ENCODE data around the gene ATP9B. TPM values are rescaled to one million over a fixed set of nuclear protein-coding genes. Genes with fewer than 3 reads are reported as not detected.

ATP9B gene
- total RNA-seq, 1 experiment from 2014 or later = 44.4 TPM

DNA sequence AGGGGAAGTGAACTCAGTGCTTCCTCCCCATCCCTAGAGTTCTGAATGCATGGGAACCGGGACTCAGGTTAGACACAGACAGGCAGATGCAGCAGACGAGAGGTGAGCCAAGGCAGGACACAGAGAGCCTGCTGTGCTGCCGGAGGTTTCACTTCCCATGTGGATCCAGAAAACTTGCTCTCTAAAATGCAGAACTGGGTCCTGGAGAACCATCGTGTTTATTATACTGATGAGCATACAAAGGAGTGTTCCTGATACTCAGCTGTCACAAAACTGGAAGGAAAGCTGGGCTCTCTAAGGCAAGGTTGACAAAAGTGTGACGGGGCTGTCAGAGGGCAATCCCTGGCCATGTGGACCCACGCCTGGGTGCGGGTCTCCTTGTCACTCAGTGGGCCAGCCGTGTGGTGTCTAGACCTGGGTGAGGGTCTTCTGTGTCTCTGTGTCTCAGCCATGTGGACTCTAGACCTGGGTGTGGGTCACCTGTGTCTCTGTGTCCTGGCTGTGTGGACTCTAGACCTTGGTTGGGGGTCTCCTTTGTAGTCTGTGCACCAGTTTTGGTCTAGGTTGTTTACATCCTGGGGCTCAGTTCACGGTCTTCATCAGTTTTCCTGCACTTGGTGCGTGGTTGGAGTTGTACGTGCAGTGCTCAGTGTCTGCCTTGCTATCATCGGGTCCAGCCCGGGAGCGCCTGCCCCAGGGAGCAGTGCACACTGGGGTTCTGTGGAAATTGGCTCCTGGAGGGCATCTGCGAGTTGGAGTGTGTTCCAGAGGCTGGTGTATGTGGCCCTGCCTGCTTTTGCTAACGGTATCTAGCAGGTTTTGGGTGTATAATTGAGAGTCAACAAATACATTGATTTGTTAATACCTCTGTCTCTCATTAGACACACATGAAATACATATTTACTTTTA, 141.1 kb downstream of the ATP9B start:
- no peaks in the 10 kb centered on the region for H3K27me3 ChIP-seq (ENCODE audit: control insufficient read depth, insufficient read depth, low read length)
- no TSS peak for BruUV-seq (replicated peaks)
- H3K9me3 ChIP-seq (ENCODE audit: control insufficient read depth, insufficient read depth, low read depth, low read length) = no peaks in the 10 kb centered on the region
- H3K27ac ChIP-seq (ENCODE audit: low read length) = no peak overlapping the region
- ChIA-PET POLR2A (no interaction called here), CTCF (no interaction called here)
- in situ Hi-C loops (cut with HindIII; ENCODE audit: low pct_unique_long_range_greater_than_20kb, low sequenced_read_pairs) (no loop called here), intact Hi-C loops (cut with micrococcal nuclease; ENCODE audit: unreplicated experiment) (no loop called here)
- H3K36me3 ChIP-seq (ENCODE audit: control insufficient read depth, insufficient read depth, low read length) = no peaks in the 10 kb centered on the region
- no peaks in the 10 kb centered on the region for H3K4me1 ChIP-seq (ENCODE audit: control insufficient read depth, insufficient read depth, low read length)
- no peak for DNase-seq (ENCODE audit: low read depth, low spot score)
- no peak overlapping the region for H3K4me3 ChIP-seq (ENCODE audit: low read depth in 2 of 2, low read length in 2 of 2)
- no peak for TF ChIP-seq TCF7L2 (IDR thresholded peaks at IDR 0.05; ENCODE audit: low read depth, low read length)
- TF ChIP-seq REST (IDR thresholded peaks at IDR 0.05; ENCODE audit: insufficient read depth in 1 of 2, low read depth in 2 of 2, low read length in 1 of 2) = no peak
- TF ChIP-seq, protein P1, sequence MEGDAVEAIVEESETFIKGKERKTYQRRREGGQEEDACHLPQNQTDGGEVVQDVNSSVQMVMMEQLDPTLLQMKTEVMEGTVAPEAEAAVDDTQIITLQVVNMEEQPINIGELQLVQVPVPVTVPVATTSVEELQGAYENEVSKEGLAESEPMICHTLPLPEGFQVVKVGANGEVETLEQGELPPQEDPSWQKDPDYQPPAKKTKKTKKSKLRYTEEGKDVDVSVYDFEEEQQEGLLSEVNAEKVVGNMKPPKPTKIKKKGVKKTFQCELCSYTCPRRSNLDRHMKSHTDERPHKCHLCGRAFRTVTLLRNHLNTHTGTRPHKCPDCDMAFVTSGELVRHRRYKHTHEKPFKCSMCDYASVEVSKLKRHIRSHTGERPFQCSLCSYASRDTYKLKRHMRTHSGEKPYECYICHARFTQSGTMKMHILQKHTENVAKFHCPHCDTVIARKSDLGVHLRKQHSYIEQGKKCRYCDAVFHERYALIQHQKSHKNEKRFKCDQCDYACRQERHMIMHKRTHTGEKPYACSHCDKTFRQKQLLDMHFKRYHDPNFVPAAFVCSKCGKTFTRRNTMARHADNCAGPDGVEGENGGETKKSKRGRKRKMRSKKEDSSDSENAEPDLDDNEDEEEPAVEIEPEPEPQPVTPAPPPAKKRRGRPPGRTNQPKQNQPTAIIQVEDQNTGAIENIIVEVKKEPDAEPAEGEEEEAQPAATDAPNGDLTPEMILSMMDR (IDR thresholded peaks at IDR 0.05) = no peak
- no peak for TF ChIP-seq POLR2AphosphoS5 (IDR thresholded peaks at IDR 0.05; ENCODE audit: low read depth, low read length)
- TF ChIP-seq SIN3A (IDR thresholded peaks at IDR 0.05; ENCODE audit: borderline replicate concordance, insufficient read depth, low read depth, low read length) = no peak
- ATAC-seq = no peak

- H3K4me3 ChIP-seq (ENCODE audit: low read depth in 2 of 2, low read length in 2 of 2) = no peak overlapping the region
- ChIA-PET CTCF (no interaction called here), POLR2A (no interaction called here)
- no TSS peak for BruUV-seq (replicated peaks)
- no peaks in the 10 kb centered on the region for H3K9me3 ChIP-seq (ENCODE audit: control insufficient read depth, insufficient read depth, low read depth, low read length)
- no peaks in the 10 kb centered on the region for H3K4me1 ChIP-seq (ENCODE audit: control insufficient read depth, insufficient read depth, low read length)
- no peaks in the 10 kb centered on the region for H3K36me3 ChIP-seq (ENCODE audit: control insufficient read depth, insufficient read depth, low read length)
- no peak for DNase-seq (ENCODE audit: low read depth, low spot score)
- intact Hi-C loops (cut with micrococcal nuclease; ENCODE audit: unreplicated experiment) (no loop called here), in situ Hi-C loops (cut with HindIII; ENCODE audit: low pct_unique_long_range_greater_than_20kb, low sequenced_read_pairs) (no loop called here)
- no peak for TF ChIP-seq POLR2AphosphoS5 (IDR thresholded peaks at IDR 0.05; ENCODE audit: low read depth, low read length)
- TF ChIP-seq, protein P1 (IDR thresholded peaks at IDR 0.05) = no peak
- no peak for TF ChIP-seq REST (IDR thresholded peaks at IDR 0.05; ENCODE audit: insufficient read depth in 1 of 2, low read depth in 2 of 2, low read length in 1 of 2)
- TF ChIP-seq SIN3A (IDR thresholded peaks at IDR 0.05; ENCODE audit: borderline replicate concordance, insufficient read depth, low read depth, low read length) = no peak
- TF ChIP-seq TCF7L2 (IDR thresholded peaks at IDR 0.05; ENCODE audit: low read depth, low read length) = no peak
- H3K27ac ChIP-seq (ENCODE audit: low read length) = no peak overlapping the region
- H3K27me3 ChIP-seq (ENCODE audit: control insufficient read depth, insufficient read depth, low read length) = no peaks in the 10 kb centered on the region
- ATAC-seq = no peak
Observed at GRCh38 chr18:79211844-79212243, 142.7 kb downstream of the ATP9B start.

Data from Panc1 (cell line).